ENCODE data around the gene AGT.

- TF ChIP-seq TAF1 (IDR thresholded peaks at IDR 0.05; ENCODE audit: borderline replicate concordance, low read depth, low read length): no peak
- no peak for TF ChIP-seq POLR2A (IDR thresholded peaks at IDR 0.05; ENCODE audit: low read depth, low read length)
Observed at GRCh38 chr1:230761443-230762167, 47.7 kb upstream of the AGT start.

Measured in GM12892 (cell line).